CD4-positive, CD25-positive, alpha-beta regulatory T cell (primary cell): ENCODE data around the gene ADAMTS16. TPM values are rescaled to one million over a fixed set of nuclear protein-coding genes. Genes with fewer than 3 reads are reported as not detected.

ENCODE experiments used
- ATAC-seq, 2 donors: fragments of 150-1000 bp; cut with Tn5 transposase; one replicate each; pipeline ENCODE4 v1.10.0; 2021; ENCODE audit warnings: low read depth in 2 of 2, moderate number of reproducible peaks in 2 of 2, moderate library complexity in 1 of 2
- DNase-seq, 3 donors: peaks; one replicate each; pipeline versions ENCODE4 v3.0.0 to v3.0.0-alpha.2; 2012 to 2022; ENCODE audit warnings: mixed read lengths in 1 of 3
- H3K27ac ChIP-seq: one replicate; pipeline ENCODE4 v1.7.0; 2013; ENCODE audit warnings: mild to moderate bottlenecking, low read length; ENCODE audit not compliant: insufficient read depth, poor library complexity, severe bottlenecking
- H3K27me3 ChIP-seq: one replicate; pipeline ENCODE4 v1.7.0; 2013; ENCODE audit warnings: low read length; ENCODE audit not compliant: control insufficient read depth, insufficient read depth
- H3K36me3 ChIP-seq: one replicate; pipeline ENCODE4 v1.7.0; 2013; ENCODE audit warnings: mild to moderate bottlenecking, low read length, moderate library complexity; ENCODE audit not compliant: control insufficient read depth, insufficient read depth
- H3K4me1 ChIP-seq: 2 replicates; pipeline ENCODE4 v1.7.0; 2013; ENCODE audit warnings: mild to moderate bottlenecking, low read length; ENCODE audit not compliant: insufficient read depth, control insufficient read depth, poor library complexity, severe bottlenecking
- H3K4me3 ChIP-seq: one replicate; pipeline ENCODE4 v1.7.0; 2013; ENCODE audit warnings: low read depth, mild to moderate bottlenecking, low read length, moderate library complexity
- H3K9me3 ChIP-seq, 2 experiments: 1 replicate in 1 of 2; 2 replicates in 1 of 2; pipeline ENCODE4 v1.7.0; 2013; ENCODE audit warnings: low read length in 2 of 2, mild to moderate bottlenecking in 1 of 2, moderate library complexity in 1 of 2; ENCODE audit not compliant: control insufficient read depth in 2 of 2
- H3K27ac Mint-ChIP-seq, 3 donors: one replicate each; pipeline ENCODE4 v1.8.0; 2020 to 2022; ENCODE audit warnings: mild to moderate bottlenecking in 3 of 3, mixed read lengths in 3 of 3, moderate library complexity in 2 of 3
- H3K27me3 Mint-ChIP-seq: one replicate; pipeline ENCODE4 v1.8.0; 2022; ENCODE audit warnings: mild to moderate bottlenecking, mixed read lengths
- H3K36me3 Mint-ChIP-seq: one replicate; pipeline ENCODE4 v1.8.0; 2020; ENCODE audit warnings: mixed read lengths
- H3K4me1 Mint-ChIP-seq, 4 donors: one replicate each; pipeline ENCODE4 v1.8.0; 2020 to 2022; ENCODE audit warnings: mixed read lengths in 4 of 4, mild to moderate bottlenecking in 1 of 4
- H3K4me3 Mint-ChIP-seq, 4 donors: one replicate each; pipeline ENCODE4 v1.8.0; 2020 to 2022; ENCODE audit warnings: mild to moderate bottlenecking in 4 of 4, mixed read lengths in 4 of 4, moderate library complexity in 3 of 4
- H3K9me3 Mint-ChIP-seq, 7 donors: one replicate each; pipeline ENCODE4 v1.8.0; 2020 to 2022; ENCODE audit warnings: mixed read lengths in 7 of 7, mild to moderate bottlenecking in 3 of 7, moderate library complexity in 2 of 7
- polyA plus RNA-seq, 4 donors: library from polyadenylated mRNA; unstranded; fragments of 300-500 nt; fragmentation: Illumina TruSeq; gene quantifications; one replicate each; pipeline ENCODE4 v1.2.3, GENCODE V29; 2021
- total RNA-seq: library from RNA; stranded (reverse); gene quantifications from one replicate; pipeline ENCODE4 v1.2.3, GENCODE V29; 2022

ADAMTS16 gene
- total and polyA plus RNA-seq, 5 donors from 2014 or later = not detected

DNA sequence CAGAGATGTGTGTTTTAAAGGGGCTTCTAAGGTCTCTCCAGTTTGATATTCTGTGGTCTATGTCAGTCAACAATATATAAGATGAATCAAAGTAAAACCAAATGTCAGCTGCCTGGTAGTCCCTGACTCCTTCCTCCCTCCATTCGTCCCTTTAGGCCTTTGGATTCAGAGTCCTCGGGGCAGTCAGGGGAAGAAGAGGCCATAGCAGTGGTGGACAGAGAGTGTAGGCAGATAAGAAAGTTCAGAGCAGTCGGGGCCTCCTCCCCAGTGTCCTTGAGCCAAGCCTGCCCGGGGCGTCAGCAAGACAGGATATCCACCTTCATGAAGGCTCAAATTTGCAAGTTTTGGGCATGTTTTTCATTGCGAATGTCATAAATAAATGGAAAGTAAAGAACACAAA lies 110.6 kb downstream of the ADAMTS16 start:
- Histone ChIP-seq H3K9me3 (peaks cover 3 to 6% of the 10 kb centered on the region in 2 experiments), H3K4me3 (no peak overlapping the region), H3K36me3 (no peaks in the 10 kb centered on the region), H3K27ac (no peak overlapping the region), H3K4me1 (no peaks in the 10 kb centered on the region), H3K27me3 (no peaks in the 10 kb centered on the region)
- Mint-ChIP-seq H3K4me3 (no peak overlapping the region), H3K9me3 (peaks cover 3 to 16% (median 9%) of the 10 kb centered on the region in 7 donors), H3K27ac (no peak overlapping the region), H3K4me1 (no peaks in the 10 kb centered on the region), H3K27me3 (peaks cover 4% of the 10 kb centered on the region), H3K36me3 (no peaks in the 10 kb centered on the region)
- ATAC-seq (no peak), DNase-seq (no peak)

DNA sequence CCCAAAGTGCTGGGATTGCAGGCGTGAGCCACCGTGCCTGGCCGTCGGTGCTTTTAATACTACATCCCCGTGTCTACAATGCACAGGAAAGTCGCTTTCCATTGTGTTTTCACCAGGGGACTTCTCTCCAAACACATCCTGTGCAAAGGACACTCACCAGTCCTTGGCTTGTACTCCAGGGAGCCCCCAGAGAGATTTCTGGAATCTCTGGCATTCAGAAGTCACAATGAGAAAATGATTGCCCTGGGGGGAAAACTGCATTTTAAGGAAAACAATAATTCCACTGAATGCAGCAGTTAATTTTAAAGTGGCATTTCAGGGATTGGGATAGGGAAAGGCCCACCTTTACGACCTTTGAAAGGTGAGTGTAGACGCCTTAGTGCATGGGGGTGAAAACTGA lies 112.0 kb downstream of the ADAMTS16 start:
- no peaks in the 10 kb centered on the region for H3K4me1 ChIP-seq
- no peak overlapping the region for H3K4me3 ChIP-seq
- ATAC-seq (no peak), DNase-seq (no peak)
- no peak overlapping the region for H3K27ac ChIP-seq
- H3K36me3 ChIP-seq = no peaks in the 10 kb centered on the region
- H3K9me3 ChIP-seq = peaks cover 3 to 6% of the 10 kb centered on the region in 2 experiments
- no peak overlapping the region for H3K4me3 Mint-ChIP-seq
- no peaks in the 10 kb centered on the region for H3K4me1 Mint-ChIP-seq
- no peaks in the 10 kb centered on the region for H3K27me3 ChIP-seq
- peaks cover 5 to 27% (median 9%) of the 10 kb centered on the region in 7 donors for H3K9me3 Mint-ChIP-seq
- H3K27ac Mint-ChIP-seq = no peak overlapping the region
- H3K36me3 Mint-ChIP-seq = no peaks in the 10 kb centered on the region
- H3K27me3 Mint-ChIP-seq = no peaks in the 10 kb centered on the region

DNA sequence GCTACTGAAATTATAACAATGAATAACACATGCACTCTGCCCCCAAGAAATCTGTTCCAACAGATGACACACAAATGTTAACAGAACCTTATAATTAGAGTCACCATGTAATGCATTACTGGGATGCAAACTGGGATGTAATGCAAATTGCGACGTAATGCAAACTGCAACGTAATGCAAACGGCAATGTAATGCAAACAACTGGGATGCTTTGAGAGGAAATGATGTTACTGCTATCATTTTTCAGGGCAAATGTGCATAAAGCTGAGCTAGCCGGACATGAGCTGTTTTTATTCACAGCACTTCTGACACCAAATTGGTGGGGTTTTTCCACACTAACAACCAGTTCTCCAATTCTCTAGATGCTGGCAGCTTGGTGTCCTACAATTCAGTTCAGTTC lies 117.2 kb downstream of the ADAMTS16 start:
- ATAC-seq (no peak), DNase-seq (no peak)
- H3K4me1 Mint-ChIP-seq = no peaks in the 10 kb centered on the region
- Histone ChIP-seq H3K4me3 (no peak overlapping the region), H3K9me3 (peaks cover 3 to 6% of the 10 kb centered on the region in 2 experiments), H3K27me3 (no peaks in the 10 kb centered on the region), H3K4me1 (no peaks in the 10 kb centered on the region), H3K27ac (no peak overlapping the region), H3K36me3 (no peaks in the 10 kb centered on the region)
- no peaks in the 10 kb centered on the region for H3K36me3 Mint-ChIP-seq
- no peaks in the 10 kb centered on the region for H3K27me3 Mint-ChIP-seq
- no peak overlapping the region for H3K27ac Mint-ChIP-seq
- H3K4me3 Mint-ChIP-seq = no peak overlapping the region
- H3K9me3 Mint-ChIP-seq = peaks cover 6 to 30% (median 9%) of the 10 kb centered on the region in 7 donors

DNA sequence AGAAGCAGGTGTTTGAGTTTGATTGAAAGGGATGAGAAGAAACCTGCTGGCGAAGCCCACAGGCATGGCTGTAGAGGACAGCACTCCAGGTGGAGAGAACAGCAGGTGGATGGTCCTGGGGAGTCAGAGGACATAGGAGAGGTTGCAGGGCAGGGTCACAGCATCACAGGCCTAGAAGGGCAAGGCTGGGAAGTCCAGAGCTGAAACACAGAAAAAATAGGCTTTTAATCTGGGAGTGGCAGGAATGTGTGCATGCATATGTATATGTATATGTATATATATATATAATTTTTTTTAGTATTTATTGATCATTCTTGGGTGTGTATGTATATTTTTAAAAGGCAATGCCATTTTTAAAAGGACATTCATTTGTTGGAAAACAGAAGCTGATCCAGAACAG lies 118.4 kb downstream of the ADAMTS16 start:
- Histone ChIP-seq H3K27ac (no peak overlapping the region), H3K4me3 (no peak overlapping the region), H3K36me3 (no peaks in the 10 kb centered on the region), H3K27me3 (no peaks in the 10 kb centered on the region), H3K4me1 (no peaks in the 10 kb centered on the region), H3K9me3 (peaks cover 3 to 6% of the 10 kb centered on the region in 2 experiments)
- no peak for DNase-seq
- ATAC-seq = no peak
- no peaks in the 10 kb centered on the region for H3K36me3 Mint-ChIP-seq
- no peak overlapping the region for H3K4me3 Mint-ChIP-seq
- H3K27ac Mint-ChIP-seq = no peak overlapping the region
- no peaks in the 10 kb centered on the region for H3K4me1 Mint-ChIP-seq
- peaks cover 4 to 25% (median 7%) of the 10 kb centered on the region in 7 donors for H3K9me3 Mint-ChIP-seq
- no peaks in the 10 kb centered on the region for H3K27me3 Mint-ChIP-seq

DNA sequence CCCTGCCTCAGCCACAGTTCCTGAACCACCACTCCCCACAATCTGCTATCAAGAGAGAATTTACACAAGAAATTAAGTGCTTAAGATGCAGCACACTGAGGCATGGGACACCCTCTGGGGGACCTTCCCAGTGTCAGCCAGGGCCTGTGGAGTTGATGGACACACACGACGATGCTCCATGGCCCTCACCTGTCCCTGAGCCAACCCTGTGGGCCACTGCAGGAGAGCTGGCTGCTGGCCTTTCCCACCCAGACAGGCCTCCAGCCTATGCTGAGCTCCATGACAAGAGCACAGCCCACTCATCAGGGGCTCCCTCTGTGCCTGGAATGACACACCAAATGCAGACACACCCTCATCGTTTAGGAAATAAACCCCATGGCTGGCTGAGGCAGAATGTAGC lies 124.6 kb downstream of the ADAMTS16 start:
- no peak overlapping the region for H3K27ac ChIP-seq
- no peak overlapping the region for H3K27ac Mint-ChIP-seq
- H3K4me1 ChIP-seq = no peaks in the 10 kb centered on the region
- no peaks in the 10 kb centered on the region for H3K36me3 ChIP-seq
- no peaks in the 10 kb centered on the region for H3K36me3 Mint-ChIP-seq
- no peak overlapping the region for H3K4me3 ChIP-seq
- H3K27me3 Mint-ChIP-seq = no peaks in the 10 kb centered on the region
- no peaks in the 10 kb centered on the region for H3K9me3 ChIP-seq
- no peak for DNase-seq
- no peak for ATAC-seq
- H3K4me1 Mint-ChIP-seq = no peaks in the 10 kb centered on the region
- peaks cover 0 to 2% (median 1%) of the 10 kb centered on the region in 7 donors for H3K9me3 Mint-ChIP-seq
- no peak overlapping the region for H3K4me3 Mint-ChIP-seq
- no peaks in the 10 kb centered on the region for H3K27me3 ChIP-seq

DNA sequence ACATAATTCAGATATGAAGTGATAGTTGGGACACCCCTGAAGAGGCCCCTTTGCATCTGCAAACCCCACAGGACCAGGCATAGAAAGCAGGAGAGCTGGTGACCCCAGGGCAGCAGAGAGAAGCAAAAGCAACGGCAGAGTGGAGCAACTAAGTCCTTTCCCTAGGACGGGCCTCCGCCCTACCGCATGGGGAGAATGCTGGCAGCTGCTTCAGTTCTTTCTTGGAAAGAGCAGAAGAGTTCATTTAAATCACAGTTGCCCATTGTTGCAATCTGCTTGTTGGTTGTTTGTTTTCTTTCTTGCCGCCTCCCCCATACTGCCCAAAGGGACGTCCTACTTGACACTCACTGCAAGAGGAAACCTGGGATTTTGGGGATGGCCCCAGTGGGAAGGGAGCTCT lies 126.2 kb downstream of the ADAMTS16 start:
- Histone ChIP-seq H3K9me3 (no peaks in the 10 kb centered on the region), H3K27ac (no peak overlapping the region), H3K27me3 (no peaks in the 10 kb centered on the region), H3K4me3 (no peak overlapping the region), H3K36me3 (no peaks in the 10 kb centered on the region), H3K4me1 (no peaks in the 10 kb centered on the region)
- Mint-ChIP-seq H3K4me1 (no peaks in the 10 kb centered on the region), H3K27me3 (no peaks in the 10 kb centered on the region), H3K36me3 (no peaks in the 10 kb centered on the region), H3K27ac (no peak overlapping the region), H3K9me3 (peaks cover 0 to 2% (median 1%) of the 10 kb centered on the region in 7 donors), H3K4me3 (no peak overlapping the region)
- ATAC-seq (no peak), DNase-seq (no peak)

DNA sequence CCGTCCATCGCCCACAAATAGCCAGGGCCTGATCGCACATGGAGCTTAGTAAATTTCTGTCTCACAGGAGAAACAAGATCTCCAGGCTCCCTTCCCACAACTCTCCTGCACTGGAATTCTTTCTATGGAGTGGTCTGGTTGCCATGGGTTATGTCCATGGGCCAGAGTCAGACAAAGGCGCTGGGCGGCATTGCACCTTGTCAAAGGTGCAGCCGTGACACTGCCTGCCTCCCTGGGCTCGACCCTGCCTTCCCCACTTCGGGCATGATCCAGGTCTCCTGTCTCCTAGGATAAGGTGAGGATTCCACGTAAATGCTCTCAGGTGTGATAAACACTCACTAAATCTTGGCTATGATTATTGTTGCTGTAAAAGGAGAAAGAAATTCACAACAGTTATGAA lies 130.0 kb downstream of the ADAMTS16 start:
- no peaks in the 10 kb centered on the region for H3K9me3 ChIP-seq
- no peaks in the 10 kb centered on the region for H3K27me3 Mint-ChIP-seq

DNA sequence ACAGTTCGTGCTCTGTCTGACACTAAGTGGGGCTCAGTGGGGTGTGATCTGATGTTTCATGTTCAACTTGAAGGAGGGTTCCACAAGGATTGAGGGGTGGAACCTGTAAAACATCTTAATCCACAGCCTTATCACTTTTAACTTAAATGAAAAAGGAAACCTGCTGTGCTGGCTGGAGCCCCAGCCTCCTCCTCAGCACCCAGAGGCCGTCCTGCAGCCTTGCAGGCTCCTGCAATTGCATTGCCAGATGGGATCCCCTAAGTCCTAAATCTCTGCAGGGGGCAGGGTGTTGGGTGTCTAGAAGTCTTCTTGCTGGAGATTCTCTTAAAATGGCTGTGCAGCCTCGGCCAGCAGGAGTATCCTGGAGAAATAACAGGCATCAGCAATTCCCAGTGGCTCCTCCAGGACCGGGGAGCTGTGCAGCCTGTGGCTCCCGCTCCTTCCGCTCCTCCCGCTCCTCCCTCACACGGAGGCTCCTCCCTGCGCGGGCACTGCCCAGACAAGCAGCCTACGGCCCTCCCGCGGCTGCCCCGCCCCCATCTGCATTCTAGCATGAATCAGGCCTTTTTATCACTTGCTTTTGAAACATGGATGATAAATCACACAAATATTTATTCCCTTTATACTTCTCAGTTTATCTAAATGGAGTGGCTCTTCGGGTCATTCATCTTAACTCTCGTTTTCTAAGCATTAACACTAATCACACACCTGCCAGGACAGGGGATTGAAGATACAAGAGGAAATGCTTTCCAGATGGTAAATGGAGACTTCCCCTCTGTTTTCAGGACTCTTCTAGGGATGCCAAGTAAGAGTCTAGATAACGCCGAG lies 131.0 kb downstream of the ADAMTS16 start:
- no peak overlapping the region for H3K4me3 Mint-ChIP-seq
- no peaks in the 10 kb centered on the region for H3K9me3 ChIP-seq
- no peak overlapping the region for H3K27ac ChIP-seq
- H3K27me3 Mint-ChIP-seq = no peaks in the 10 kb centered on the region
- DNase-seq (no peak), ATAC-seq (no peak)
- H3K27me3 ChIP-seq = no peaks in the 10 kb centered on the region
- H3K4me1 Mint-ChIP-seq = no peaks in the 10 kb centered on the region
- H3K27ac Mint-ChIP-seq = no peak overlapping the region
- no peak overlapping the region for H3K4me3 ChIP-seq
- H3K36me3 Mint-ChIP-seq = no peaks in the 10 kb centered on the region
- H3K36me3 ChIP-seq = no peaks in the 10 kb centered on the region
- H3K4me1 ChIP-seq = no peaks in the 10 kb centered on the region
- H3K9me3 Mint-ChIP-seq = peaks cover 0 to 4% (median 0%) of the 10 kb centered on the region in 7 donors

More for the DNA sequence above, 130.0 kb downstream of the ADAMTS16 start:
- no peaks in the 10 kb centered on the region for H3K27me3 ChIP-seq
- no peak overlapping the region for H3K27ac Mint-ChIP-seq
- H3K36me3 Mint-ChIP-seq = no peaks in the 10 kb centered on the region
- H3K9me3 Mint-ChIP-seq = peaks cover 0 to 4% (median 0%) of the 10 kb centered on the region in 7 donors
- DNase-seq (no peak), ATAC-seq (no peak)
- H3K27ac ChIP-seq = no peak overlapping the region
- H3K36me3 ChIP-seq = no peaks in the 10 kb centered on the region
- no peak overlapping the region for H3K4me3 Mint-ChIP-seq
- no peaks in the 10 kb centered on the region for H3K4me1 Mint-ChIP-seq
- no peaks in the 10 kb centered on the region for H3K4me1 ChIP-seq
- no peak overlapping the region for H3K4me3 ChIP-seq
